ENCODE results near the gene DOCK8. TPM values are rescaled to one million over a fixed set of nuclear protein-coding genes. Genes with fewer than 3 reads are reported as not detected.

Gene DOCK8
- total and polyA plus RNA-seq, 2 experiments from 2014 or later = 0.94 to 1.2 TPM

DNA sequence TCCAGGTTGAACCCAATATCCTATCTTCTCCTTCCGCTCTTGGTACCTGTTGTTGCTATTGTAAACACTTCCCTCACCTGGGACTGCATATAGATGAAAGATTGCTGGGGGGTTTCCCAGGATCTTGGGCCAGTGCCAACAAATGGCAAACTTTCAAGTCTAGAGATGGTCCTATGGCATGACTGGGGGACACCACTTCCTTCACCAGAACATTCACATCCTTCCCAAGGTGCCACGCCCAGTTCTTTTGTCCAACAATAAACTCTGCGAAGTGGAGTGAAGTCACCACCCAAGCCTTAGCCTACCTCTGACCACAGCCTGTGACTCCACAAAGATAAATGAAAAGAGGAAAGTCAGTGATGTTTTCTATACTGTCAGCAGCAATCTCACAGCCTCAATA is 34.4 kb downstream of the DOCK8 start:
- H3K27ac Mint-ChIP-seq = no peak overlapping the region
- TF ChIP-seq, protein P1, sequence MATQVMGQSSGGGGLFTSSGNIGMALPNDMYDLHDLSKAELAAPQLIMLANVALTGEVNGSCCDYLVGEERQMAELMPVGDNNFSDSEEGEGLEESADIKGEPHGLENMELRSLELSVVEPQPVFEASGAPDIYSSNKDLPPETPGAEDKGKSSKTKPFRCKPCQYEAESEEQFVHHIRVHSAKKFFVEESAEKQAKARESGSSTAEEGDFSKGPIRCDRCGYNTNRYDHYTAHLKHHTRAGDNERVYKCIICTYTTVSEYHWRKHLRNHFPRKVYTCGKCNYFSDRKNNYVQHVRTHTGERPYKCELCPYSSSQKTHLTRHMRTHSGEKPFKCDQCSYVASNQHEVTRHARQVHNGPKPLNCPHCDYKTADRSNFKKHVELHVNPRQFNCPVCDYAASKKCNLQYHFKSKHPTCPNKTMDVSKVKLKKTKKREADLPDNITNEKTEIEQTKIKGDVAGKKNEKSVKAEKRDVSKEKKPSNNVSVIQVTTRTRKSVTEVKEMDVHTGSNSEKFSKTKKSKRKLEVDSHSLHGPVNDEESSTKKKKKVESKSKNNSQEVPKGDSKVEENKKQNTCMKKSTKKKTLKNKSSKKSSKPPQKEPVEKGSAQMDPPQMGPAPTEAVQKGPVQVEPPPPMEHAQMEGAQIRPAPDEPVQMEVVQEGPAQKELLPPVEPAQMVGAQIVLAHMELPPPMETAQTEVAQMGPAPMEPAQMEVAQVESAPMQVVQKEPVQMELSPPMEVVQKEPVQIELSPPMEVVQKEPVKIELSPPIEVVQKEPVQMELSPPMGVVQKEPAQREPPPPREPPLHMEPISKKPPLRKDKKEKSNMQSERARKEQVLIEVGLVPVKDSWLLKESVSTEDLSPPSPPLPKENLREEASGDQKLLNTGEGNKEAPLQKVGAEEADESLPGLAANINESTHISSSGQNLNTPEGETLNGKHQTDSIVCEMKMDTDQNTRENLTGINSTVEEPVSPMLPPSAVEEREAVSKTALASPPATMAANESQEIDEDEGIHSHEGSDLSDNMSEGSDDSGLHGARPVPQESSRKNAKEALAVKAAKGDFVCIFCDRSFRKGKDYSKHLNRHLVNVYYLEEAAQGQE (IDR thresholded peaks at IDR 0.05; ENCODE audit: unreplicated experiment) = no peak
- TF ChIP-seq CTCF (conservative IDR thresholded peaks at IDR 0.05; ENCODE audit: low read depth in 2 of 2) = no peak
- TF ChIP-seq JUNB (IDR thresholded peaks at IDR 0.05; ENCODE audit: unreplicated experiment) = no peak
- no peak for TF ChIP-seq POLR2AphosphoS5 (IDR thresholded peaks at IDR 0.05; ENCODE audit: low read depth)
- TF ChIP-seq ZNF331 (CRISPR knock-in tag; IDR thresholded peaks at IDR 0.05; ENCODE audit: low read depth) = no peak
- no peak for TF ChIP-seq ZNF114 (CRISPR knock-in tag; IDR thresholded peaks at IDR 0.05)
- TF ChIP-seq, protein P2, sequence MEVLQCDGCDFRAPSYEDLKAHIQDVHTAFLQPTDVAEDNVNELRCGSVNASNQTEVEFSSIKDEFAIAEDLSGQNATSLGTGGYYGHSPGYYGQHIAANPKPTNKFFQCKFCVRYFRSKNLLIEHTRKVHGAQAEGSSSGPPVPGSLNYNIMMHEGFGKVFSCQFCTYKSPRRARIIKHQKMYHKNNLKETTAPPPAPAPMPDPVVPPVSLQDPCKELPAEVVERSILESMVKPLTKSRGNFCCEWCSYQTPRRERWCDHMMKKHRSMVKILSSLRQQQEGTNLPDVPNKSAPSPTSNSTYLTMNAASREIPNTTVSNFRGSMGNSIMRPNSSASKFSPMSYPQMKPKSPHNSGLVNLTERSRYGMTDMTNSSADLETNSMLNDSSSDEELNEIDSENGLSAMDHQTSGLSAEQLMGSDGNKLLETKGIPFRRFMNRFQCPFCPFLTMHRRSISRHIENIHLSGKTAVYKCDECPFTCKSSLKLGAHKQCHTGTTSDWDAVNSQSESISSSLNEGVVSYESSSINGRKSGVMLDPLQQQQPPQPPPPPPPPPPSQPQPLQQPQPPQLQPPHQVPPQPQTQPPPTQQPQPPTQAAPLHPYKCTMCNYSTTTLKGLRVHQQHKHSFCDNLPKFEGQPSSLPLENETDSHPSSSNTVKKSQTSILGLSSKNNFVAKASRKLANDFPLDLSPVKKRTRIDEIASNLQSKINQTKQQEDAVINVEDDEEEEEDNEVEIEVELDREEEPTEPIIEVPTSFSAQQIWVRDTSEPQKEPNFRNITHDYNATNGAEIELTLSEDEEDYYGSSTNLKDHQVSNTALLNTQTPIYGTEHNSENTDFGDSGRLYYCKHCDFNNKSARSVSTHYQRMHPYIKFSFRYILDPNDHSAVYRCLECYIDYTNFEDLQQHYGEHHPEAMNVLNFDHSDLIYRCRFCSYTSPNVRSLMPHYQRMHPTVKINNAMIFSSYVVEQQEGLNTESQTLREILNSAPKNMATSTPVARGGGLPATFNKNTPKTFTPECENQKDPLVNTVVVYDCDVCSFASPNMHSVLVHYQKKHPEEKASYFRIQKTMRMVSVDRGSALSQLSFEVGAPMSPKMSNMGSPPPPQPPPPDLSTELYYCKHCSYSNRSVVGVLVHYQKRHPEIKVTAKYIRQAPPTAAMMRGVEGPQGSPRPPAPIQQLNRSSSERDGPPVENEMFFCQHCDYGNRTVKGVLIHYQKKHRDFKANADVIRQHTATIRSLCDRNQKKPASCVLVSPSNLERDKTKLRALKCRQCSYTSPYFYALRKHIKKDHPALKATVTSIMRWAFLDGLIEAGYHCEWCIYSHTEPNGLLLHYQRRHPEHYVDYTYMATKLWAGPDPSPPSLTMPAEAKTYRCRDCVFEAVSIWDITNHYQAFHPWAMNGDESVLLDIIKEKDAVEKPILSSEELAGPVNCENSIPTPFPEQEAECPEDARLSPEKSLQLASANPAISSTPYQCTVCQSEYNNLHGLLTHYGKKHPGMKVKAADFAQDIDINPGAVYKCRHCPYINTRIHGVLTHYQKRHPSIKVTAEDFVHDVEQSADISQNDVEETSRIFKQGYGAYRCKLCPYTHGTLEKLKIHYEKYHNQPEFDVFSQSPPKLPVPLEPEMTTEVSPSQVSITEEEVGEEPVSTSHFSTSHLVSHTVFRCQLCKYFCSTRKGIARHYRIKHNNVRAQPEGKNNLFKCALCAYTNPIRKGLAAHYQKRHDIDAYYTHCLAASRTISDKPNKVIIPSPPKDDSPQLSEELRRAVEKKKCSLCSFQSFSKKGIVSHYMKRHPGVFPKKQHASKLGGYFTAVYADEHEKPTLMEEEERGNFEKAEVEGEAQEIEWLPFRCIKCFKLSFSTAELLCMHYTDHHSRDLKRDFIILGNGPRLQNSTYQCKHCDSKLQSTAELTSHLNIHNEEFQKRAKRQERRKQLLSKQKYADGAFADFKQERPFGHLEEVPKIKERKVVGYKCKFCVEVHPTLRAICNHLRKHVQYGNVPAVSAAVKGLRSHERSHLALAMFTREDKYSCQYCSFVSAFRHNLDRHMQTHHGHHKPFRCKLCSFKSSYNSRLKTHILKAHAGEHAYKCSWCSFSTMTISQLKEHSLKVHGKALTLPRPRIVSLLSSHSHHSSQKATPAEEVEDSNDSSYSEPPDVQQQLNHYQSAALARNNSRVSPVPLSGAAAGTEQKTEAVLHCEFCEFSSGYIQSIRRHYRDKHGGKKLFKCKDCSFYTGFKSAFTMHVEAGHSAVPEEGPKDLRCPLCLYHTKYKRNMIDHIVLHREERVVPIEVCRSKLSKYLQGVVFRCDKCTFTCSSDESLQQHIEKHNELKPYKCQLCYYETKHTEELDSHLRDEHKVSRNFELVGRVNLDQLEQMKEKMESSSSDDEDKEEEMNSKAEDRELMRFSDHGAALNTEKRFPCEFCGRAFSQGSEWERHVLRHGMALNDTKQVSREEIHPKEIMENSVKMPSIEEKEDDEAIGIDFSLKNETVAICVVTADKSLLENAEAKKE (CRISPR knock-in tag; IDR thresholded peaks at IDR 0.05) = no peak
- TF ChIP-seq NANOG (IDR thresholded peaks at IDR 0.05; ENCODE audit: borderline replicate concordance) = no peak
- TF ChIP-seq EZH2phosphoT487 (IDR thresholded peaks at IDR 0.05; ENCODE audit: unreplicated experiment) = no peak
- TF ChIP-seq EZH2 (IDR thresholded peaks at IDR 0.05; ENCODE audit: low read depth, unreplicated experiment) = no peak
- no peak for TF ChIP-seq STAT1 (IDR thresholded peaks at IDR 0.05; ENCODE audit: unreplicated experiment)
- TF ChIP-seq CREB1 (CRISPR knock-in tag; IDR thresholded peaks at IDR 0.05; ENCODE audit: low read depth) = no peak
- TF ChIP-seq, protein P3, sequence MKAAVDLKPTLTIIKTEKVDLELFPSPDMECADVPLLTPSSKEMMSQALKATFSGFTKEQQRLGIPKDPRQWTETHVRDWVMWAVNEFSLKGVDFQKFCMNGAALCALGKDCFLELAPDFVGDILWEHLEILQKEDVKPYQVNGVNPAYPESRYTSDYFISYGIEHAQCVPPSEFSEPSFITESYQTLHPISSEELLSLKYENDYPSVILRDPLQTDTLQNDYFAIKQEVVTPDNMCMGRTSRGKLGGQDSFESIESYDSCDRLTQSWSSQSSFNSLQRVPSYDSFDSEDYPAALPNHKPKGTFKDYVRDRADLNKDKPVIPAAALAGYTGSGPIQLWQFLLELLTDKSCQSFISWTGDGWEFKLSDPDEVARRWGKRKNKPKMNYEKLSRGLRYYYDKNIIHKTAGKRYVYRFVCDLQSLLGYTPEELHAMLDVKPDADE (IDR thresholded peaks at IDR 0.05) = no peak
- Histone ChIP-seq H3K27ac (ENCODE audit: low read depth) (no peak overlapping the region), H3K4me2 (no peak overlapping the region), H3K4me1 (ENCODE audit: insufficient read depth) (no peaks in the 10 kb centered on the region), H3K79me2 (replicated peaks; ENCODE audit: insufficient read depth) (no peaks in the 10 kb centered on the region), H2AFZ (no peak overlapping the region), H3K4me3 (no peak overlapping the region), H4K20me1 (replicated peaks; ENCODE audit: insufficient read depth) (no peaks in the 10 kb centered on the region), H3K9me2 (ENCODE audit: insufficient read depth) (no peaks in the 10 kb centered on the region), H3K27me3 (ENCODE audit: insufficient read depth) (no peaks in the 10 kb centered on the region), H3F3A (replicated peaks; ENCODE audit: low read depth) (no peaks in the 10 kb centered on the region), H3K36me3 (ENCODE audit: insufficient read depth) (no peaks in the 10 kb centered on the region)
- no peaks in the 10 kb centered on the region for H3K36me3 Mint-ChIP-seq (ENCODE audit: low read depth)
- H3K4me3 Mint-ChIP-seq = no peak overlapping the region
- peaks cover 3% of the 10 kb centered on the region for H3K27me3 Mint-ChIP-seq (ENCODE audit: insufficient read depth, low read depth, poor library complexity)
- no peak for ATAC-seq
- peaks cover 5% of the 10 kb centered on the region; the same call in 2 of the 3 replicates for H3K4me1 Mint-ChIP-seq
- DNase-seq (ENCODE audit: low spot score) = no peak
- H3K9me3 Mint-ChIP-seq = no peaks in the 10 kb centered on the region

All from GM23338 (cell line).